Measurements from ENCODE around the gene CNTN5.
"Not testable (repeated sequence)": the region's sequence is repeated elsewhere in the genome, so short reads cannot be mapped to it uniquely, and the experiment has no call there.

CNTN5 gene

DNA sequence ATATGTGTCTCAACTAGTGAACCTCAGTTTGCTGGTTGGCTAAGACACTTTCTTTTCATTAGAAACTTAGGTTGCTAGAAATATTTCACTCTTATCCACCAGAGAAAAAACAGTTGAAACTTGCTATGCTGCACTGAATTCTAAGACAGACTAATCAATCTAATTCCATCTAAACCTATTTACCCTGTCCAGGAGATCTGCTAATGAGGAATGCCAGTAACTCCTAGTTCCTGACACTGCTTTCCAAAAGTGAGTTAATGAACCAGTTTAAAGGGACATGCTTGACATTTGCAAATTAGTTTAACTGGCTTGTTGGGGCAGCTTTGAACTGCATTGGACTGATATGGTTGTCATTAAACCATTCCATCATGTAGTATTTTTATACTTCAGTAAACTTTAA lies 258.5 kb downstream of the CNTN5 start:
- TF ChIP-seq, protein P1, sequence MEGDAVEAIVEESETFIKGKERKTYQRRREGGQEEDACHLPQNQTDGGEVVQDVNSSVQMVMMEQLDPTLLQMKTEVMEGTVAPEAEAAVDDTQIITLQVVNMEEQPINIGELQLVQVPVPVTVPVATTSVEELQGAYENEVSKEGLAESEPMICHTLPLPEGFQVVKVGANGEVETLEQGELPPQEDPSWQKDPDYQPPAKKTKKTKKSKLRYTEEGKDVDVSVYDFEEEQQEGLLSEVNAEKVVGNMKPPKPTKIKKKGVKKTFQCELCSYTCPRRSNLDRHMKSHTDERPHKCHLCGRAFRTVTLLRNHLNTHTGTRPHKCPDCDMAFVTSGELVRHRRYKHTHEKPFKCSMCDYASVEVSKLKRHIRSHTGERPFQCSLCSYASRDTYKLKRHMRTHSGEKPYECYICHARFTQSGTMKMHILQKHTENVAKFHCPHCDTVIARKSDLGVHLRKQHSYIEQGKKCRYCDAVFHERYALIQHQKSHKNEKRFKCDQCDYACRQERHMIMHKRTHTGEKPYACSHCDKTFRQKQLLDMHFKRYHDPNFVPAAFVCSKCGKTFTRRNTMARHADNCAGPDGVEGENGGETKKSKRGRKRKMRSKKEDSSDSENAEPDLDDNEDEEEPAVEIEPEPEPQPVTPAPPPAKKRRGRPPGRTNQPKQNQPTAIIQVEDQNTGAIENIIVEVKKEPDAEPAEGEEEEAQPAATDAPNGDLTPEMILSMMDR (IDR thresholded peaks at IDR 0.05) = no peak
- H3K27ac ChIP-seq = no peak overlapping the region
- H3K4me3 ChIP-seq = no peak overlapping the region
- no peak for DNase-seq (ENCODE audit: low spot score)

DNA sequence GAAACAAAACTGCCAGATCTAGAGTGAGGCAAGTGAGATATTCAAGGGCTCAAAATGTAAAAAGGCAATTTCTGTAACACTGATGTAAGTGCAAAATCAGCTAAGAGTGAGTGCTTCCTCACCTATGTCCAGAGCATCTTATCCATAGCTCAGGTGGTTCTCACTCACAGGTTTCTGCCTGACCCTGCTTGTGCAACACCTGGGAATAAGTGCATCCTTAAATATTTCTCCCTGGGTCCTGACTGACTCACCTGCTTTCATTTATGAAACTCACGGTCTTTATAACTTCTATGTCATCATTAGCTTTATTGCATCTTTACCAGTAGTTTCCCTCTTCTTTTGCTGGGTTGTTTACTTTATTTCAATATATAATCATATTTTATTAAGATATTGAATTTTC lies 260.6 kb downstream of the CNTN5 start:
- H3K4me3 ChIP-seq = no peak overlapping the region
- no peak overlapping the region for H3K27ac ChIP-seq
- TF ChIP-seq, protein P1 (IDR thresholded peaks at IDR 0.05) = no peak
- DNase-seq (ENCODE audit: low spot score) = no peak

DNA sequence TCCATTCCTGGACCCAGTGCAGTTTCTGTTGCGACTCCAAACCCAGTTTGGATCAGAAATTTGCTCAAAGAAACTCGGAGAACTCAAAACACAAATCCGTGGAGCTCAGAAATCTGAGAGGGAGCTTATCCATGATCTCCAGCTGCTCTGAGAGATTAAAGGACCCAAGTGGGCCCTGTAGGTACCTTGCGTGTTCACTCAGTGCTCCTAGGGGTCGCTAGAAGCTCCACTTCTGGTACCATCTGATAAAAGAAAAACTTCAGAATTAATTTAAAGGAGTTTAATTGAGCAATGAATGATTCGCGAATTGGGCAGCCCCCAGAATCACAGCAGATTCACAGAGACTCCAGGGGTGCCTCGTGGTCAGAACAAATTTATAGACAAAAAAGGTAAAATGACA lies 277.2 kb downstream of the CNTN5 start:
- not testable (repeated sequence) for H3K27ac ChIP-seq; H3K4me3 ChIP-seq; DNase-seq (ENCODE audit: low spot score)

GRCh38 chr11:99307510-99308088 lies 286.9 kb downstream of the CNTN5 start:
- Histone ChIP-seq H3K27ac (no peak overlapping the region), H3K4me3 (no peak overlapping the region)
- DNase-seq (ENCODE audit: low spot score) = no peak
- TF ChIP-seq, protein P1 (IDR thresholded peaks at IDR 0.05) = no peak

- Histone ChIP-seq H3K4me3 (no peak overlapping the region), H3K27ac (no peak overlapping the region)
- TF ChIP-seq, protein P1 (IDR thresholded peaks at IDR 0.05) = no peak
- no peak for DNase-seq (ENCODE audit: low spot score)
Observed at GRCh38 chr11:99311870-99312269, 291.1 kb downstream of the CNTN5 start.

- DNase-seq (ENCODE audit: low spot score) = no peak
- Histone ChIP-seq H3K27ac (no peak overlapping the region), H3K4me3 (peak overlapping the region; percentile 43)
- TF ChIP-seq, protein P1 (IDR thresholded peaks at IDR 0.05) = no peak
Observed at GRCh38 chr11:99316776-99317520, 296.2 kb downstream of the CNTN5 start.

- H3K4me3 ChIP-seq = no peak overlapping the region
- TF ChIP-seq, protein P1 (IDR thresholded peaks at IDR 0.05) = no peak
- DNase-seq (ENCODE audit: low spot score) = no peak
- no peak overlapping the region for H3K27ac ChIP-seq
Observed at GRCh38 chr11:99320769-99321290, 300.1 kb downstream of the CNTN5 start.

All from coronary artery (tissue), 2 donors.